Glutamatergic neuron (in vitro differentiated cells): ENCODE measurements around the gene RUFY3. TPM values are rescaled to one million over a fixed set of nuclear protein-coding genes. Genes with fewer than 3 reads are reported as not detected.

Experiments used
- DNase-seq: peaks from one replicate; pipeline ENCODE4 v3.0.0; 2022
- H3K27ac Mint-ChIP-seq: one replicate; pipeline ENCODE4 v1.8.0; 2020; ENCODE audit warnings: mild to moderate bottlenecking, mixed read lengths, inconsistent platforms; ENCODE audit not compliant: unreplicated experiment
- H3K27me3 Mint-ChIP-seq: one replicate; pipeline ENCODE4 v1.8.0; 2020; ENCODE audit warnings: mild to moderate bottlenecking, moderate library complexity, mixed read lengths, inconsistent platforms; ENCODE audit not compliant: unreplicated experiment
- H3K36me3 Mint-ChIP-seq: one replicate; pipeline ENCODE4 v1.8.0; 2020; ENCODE audit warnings: mild to moderate bottlenecking, mixed read lengths, inconsistent platforms; ENCODE audit not compliant: unreplicated experiment
- H3K4me1 Mint-ChIP-seq: one replicate; pipeline ENCODE4 v1.8.0; 2020; ENCODE audit warnings: mild to moderate bottlenecking, low read depth, mixed read lengths, inconsistent platforms; ENCODE audit not compliant: unreplicated experiment
- H3K4me3 Mint-ChIP-seq: one replicate; pipeline ENCODE4 v1.8.0; 2020; ENCODE audit warnings: mild to moderate bottlenecking, mixed read lengths, inconsistent platforms; ENCODE audit not compliant: unreplicated experiment
- H3K9me3 Mint-ChIP-seq: one replicate; pipeline ENCODE4 v1.8.0; 2020; ENCODE audit warnings: mild to moderate bottlenecking, moderate library complexity, mixed read lengths, inconsistent platforms; ENCODE audit not compliant: unreplicated experiment
- total RNA-seq: library from RNA; stranded (reverse); fragmentation: NEBNext Ultra II Directional; extraction: Animal tissue kit (Norgen Biotek cat#: 25700); gene quantifications from one replicate; pipeline ENCODE4 v1.2.1, GENCODE V29; 2021; ENCODE audit not compliant: unreplicated experiment
- TF ChIP-seq, protein P1 (sequence below): fragments of 200-600 bp; sonication (generic); IDR thresholded peaks from one replicate; pipeline ENCODE4 v1.5.0; 2021; ENCODE audit not compliant: partially characterized antibody, unreplicated experiment

Gene RUFY3
- total RNA-seq, 1 donor from 2014 or later: 291 TPM

DNA sequence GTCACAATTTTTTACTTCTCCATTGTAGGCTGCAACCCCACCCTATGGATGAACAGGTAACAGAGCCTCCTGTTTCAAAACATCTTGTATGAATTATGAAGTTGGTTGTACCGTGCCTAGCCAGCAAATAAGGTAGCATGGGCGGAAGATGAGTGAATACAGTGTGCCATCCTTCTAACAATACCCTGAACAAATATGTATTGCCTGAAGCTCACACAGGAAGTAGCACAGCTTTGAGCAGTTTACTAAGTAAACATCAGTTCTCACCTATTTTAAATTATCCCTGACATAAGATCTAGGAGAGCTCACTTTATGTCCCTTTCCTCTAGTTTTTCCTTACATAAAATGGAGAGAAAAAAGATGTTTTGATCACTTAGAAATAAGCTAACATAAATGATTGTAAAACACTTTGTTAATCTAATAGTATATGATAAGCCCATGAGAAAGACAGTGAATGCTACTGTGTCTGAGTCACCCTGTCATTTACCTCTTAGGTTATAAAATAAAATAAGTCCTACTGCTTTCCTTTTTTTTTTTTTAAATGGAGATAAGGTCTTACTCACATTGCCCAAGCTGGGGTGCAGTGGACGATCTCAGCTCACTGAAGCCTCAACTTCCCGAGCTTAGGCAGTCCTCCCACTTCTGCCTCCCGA, 81.3 kb downstream of the RUFY3 start:
- H3K27ac Mint-ChIP-seq: no peak overlapping the region
- H3K36me3 Mint-ChIP-seq: peaks cover 6% of the 10 kb centered on the region
- no peaks in the 10 kb centered on the region for H3K4me1 Mint-ChIP-seq
- TF ChIP-seq, protein P1, sequence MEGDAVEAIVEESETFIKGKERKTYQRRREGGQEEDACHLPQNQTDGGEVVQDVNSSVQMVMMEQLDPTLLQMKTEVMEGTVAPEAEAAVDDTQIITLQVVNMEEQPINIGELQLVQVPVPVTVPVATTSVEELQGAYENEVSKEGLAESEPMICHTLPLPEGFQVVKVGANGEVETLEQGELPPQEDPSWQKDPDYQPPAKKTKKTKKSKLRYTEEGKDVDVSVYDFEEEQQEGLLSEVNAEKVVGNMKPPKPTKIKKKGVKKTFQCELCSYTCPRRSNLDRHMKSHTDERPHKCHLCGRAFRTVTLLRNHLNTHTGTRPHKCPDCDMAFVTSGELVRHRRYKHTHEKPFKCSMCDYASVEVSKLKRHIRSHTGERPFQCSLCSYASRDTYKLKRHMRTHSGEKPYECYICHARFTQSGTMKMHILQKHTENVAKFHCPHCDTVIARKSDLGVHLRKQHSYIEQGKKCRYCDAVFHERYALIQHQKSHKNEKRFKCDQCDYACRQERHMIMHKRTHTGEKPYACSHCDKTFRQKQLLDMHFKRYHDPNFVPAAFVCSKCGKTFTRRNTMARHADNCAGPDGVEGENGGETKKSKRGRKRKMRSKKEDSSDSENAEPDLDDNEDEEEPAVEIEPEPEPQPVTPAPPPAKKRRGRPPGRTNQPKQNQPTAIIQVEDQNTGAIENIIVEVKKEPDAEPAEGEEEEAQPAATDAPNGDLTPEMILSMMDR: no peak
- DNase-seq: no peak
- H3K27me3 Mint-ChIP-seq: no peaks in the 10 kb centered on the region
- H3K9me3 Mint-ChIP-seq: peaks cover 6% of the 10 kb centered on the region
- no peak overlapping the region for H3K4me3 Mint-ChIP-seq

GRCh38 chr4:70808151-70808550, 86.4 kb downstream of the RUFY3 start:
- TF ChIP-seq, protein P1: no peak
- no peak overlapping the region for H3K27ac Mint-ChIP-seq
- H3K9me3 Mint-ChIP-seq: peaks cover 6% of the 10 kb centered on the region
- H3K36me3 Mint-ChIP-seq: no peaks in the 10 kb centered on the region
- DNase-seq: no peak
- H3K4me1 Mint-ChIP-seq: no peaks in the 10 kb centered on the region
- no peaks in the 10 kb centered on the region for H3K27me3 Mint-ChIP-seq
- H3K4me3 Mint-ChIP-seq: no peak overlapping the region

DNA sequence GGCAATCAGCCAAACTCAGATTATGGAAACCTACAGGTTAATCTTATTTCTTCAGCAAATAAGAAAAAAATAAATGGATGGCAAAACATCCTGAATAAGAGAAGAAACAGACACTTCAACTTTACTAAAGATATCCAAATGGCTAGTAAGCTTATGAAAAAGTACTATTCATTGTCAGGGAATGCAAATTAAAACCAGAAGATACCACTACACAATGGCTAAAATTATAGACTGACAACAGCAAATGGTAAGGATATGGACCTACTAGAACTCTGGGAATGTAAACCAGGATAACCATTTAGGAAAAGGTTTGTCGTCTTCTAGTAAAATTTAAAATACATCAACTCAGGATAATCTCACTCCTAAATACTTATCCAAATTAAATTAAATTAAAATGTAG, 93.6 kb downstream of the RUFY3 start:
- Mint-ChIP-seq H3K9me3 (peaks cover 3% of the 10 kb centered on the region), H3K4me3 (no peak overlapping the region), H3K27ac (no peak overlapping the region), H3K27me3 (peaks cover 5% of the 10 kb centered on the region), H3K4me1 (no peaks in the 10 kb centered on the region), H3K36me3 (no peaks in the 10 kb centered on the region)
- no peak for DNase-seq
- TF ChIP-seq, protein P1: no peak

DNA sequence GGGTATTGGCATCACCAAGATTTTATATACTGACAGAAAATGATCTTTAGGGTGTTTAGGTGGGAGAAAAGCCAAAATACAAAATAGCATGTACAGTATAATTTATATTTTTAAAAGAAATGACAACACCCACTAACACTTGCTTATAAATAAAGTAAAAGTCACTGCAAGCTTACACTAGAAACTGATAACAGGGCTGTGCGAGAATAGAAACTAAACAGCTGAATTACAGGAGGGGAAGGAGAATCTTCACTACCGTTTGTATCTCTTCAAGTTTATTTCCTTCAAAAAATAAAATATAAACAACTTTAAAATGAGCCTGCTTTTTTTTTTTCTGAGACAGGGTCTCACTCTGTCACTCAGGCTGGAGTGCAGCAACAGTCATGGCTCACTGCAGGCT, 95.1 kb downstream of the RUFY3 start:
- H3K4me3 Mint-ChIP-seq: no peak overlapping the region
- H3K27me3 Mint-ChIP-seq: peaks cover 5% of the 10 kb centered on the region
- peaks cover 3% of the 10 kb centered on the region for H3K9me3 Mint-ChIP-seq
- no peaks in the 10 kb centered on the region for H3K4me1 Mint-ChIP-seq
- H3K27ac Mint-ChIP-seq: no peak overlapping the region
- H3K36me3 Mint-ChIP-seq: no peaks in the 10 kb centered on the region
- TF ChIP-seq, protein P1: no peak
- no peak for DNase-seq

DNA sequence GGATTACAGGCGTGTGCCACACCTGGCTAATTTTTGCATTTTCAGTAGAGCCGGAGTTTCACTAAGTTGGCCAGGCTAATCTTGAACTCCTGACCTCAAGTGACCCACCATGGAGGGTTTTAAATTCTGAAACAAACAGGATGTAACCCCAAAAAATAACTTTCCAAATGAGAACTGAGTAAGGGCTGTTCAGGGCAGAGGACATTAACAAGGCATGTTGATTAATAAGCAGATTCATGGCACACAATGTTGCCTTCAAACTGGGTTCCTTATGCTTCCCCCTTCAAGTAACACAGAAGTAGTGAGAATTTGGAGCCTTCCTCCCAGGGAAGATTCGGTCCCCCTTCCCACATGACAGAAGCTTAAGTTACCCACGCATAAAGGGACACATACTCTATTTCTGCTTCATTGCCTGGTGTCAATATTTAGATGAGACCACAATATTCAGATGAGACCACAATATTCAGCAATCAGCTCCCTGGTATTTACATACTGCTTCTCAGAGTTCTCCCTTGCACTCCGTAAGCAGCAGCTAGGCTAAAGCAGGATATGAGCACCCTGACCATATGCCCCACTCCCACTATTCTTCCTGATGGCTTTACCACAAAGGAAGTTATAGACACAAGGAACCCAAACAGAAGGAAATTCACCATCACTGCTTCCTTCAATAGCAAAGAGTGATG, 96.5 kb downstream of the RUFY3 start:
- H3K4me3 Mint-ChIP-seq: no peak overlapping the region
- DNase-seq: no peak
- no peaks in the 10 kb centered on the region for H3K4me1 Mint-ChIP-seq
- no peaks in the 10 kb centered on the region for H3K36me3 Mint-ChIP-seq
- H3K9me3 Mint-ChIP-seq: no peaks in the 10 kb centered on the region
- TF ChIP-seq, protein P1: no peak
- H3K27me3 Mint-ChIP-seq: peaks cover 5% of the 10 kb centered on the region
- H3K27ac Mint-ChIP-seq: no peak overlapping the region
